GM23338 (cell line): ENCODE measurements around the gene NPW. TPM values are rescaled to one million over a fixed set of nuclear protein-coding genes. Genes with fewer than 3 reads are reported as not detected.
A peak's percentile ranks its signal among the peaks of the same experiment; 100 is the strongest.

Experiments used
- ATAC-seq: fragments of 200-7000 bp; cut with Tn5 transposase; 3 replicates; pipeline ENCODE4 v1.9.1; 2020
- DNase-seq: peaks from one replicate; pipeline ENCODE4 v3.0.0-alpha.2; 2015; ENCODE audit warnings: low spot score
- H2AFZ ChIP-seq: fragments of 200-600 bp; sonication (generic); 2 replicates; pipeline ENCODE4 v1.8.0; 2016; ENCODE audit warnings: antibody characterized with exemption, mild to moderate bottlenecking, moderate library complexity
- H3F3A ChIP-seq: fragments of 200-600 bp; sonication (generic); replicated peaks from 2 replicates; pipeline ENCODE4 v1.8.0; 2017; ENCODE audit warnings: antibody characterized with exemption, mixed run types, low read depth
- H3K27ac ChIP-seq: fragments of 200-600 bp; sonication (generic); 2 replicates; pipeline ENCODE4 v1.6.1; 2016; ENCODE audit warnings: low read depth
- H3K27me3 ChIP-seq: fragments of 200-600 bp; sonication (generic); 2 replicates; pipeline ENCODE4 v1.8.0; 2016; ENCODE audit warnings: mild to moderate bottlenecking, mixed run types, moderate library complexity; ENCODE audit not compliant: insufficient read depth
- H3K36me3 ChIP-seq: fragments of 200-600 bp; sonication (generic); 2 replicates; pipeline ENCODE4 v1.8.0; 2016; ENCODE audit warnings: mild to moderate bottlenecking; ENCODE audit not compliant: insufficient read depth
- H3K4me1 ChIP-seq: fragments of 200-600 bp; sonication (generic); 2 replicates; pipeline ENCODE4 v1.8.0; 2016; ENCODE audit warnings: mild to moderate bottlenecking, moderate library complexity; ENCODE audit not compliant: insufficient read depth
- H3K4me2 ChIP-seq: fragments of 200-600 bp; sonication (generic); 2 replicates; pipeline ENCODE4 v1.7.1; 2017; ENCODE audit warnings: mixed run types
- H3K4me3 ChIP-seq: fragments of 200-600 bp; sonication (generic); 2 replicates; pipeline ENCODE4 v1.6.1; 2016; ENCODE audit warnings: mixed run types
- H3K79me2 ChIP-seq: fragments of 200-600 bp; sonication (generic); replicated peaks from 2 replicates; pipeline ENCODE4 v1.8.0; 2017; ENCODE audit warnings: mild to moderate bottlenecking; ENCODE audit not compliant: insufficient read depth
- H3K9me2 ChIP-seq: fragments of 200-600 bp; sonication (generic); 2 replicates; pipeline ENCODE4 v1.8.0; 2017; ENCODE audit not compliant: insufficient read depth
- H4K20me1 ChIP-seq: fragments of 200-600 bp; sonication (generic); replicated peaks from 2 replicates; pipeline ENCODE4 v1.8.0; 2017; ENCODE audit warnings: mild to moderate bottlenecking; ENCODE audit not compliant: insufficient read depth
- H3K27ac Mint-ChIP-seq: 2 replicates; pipeline ENCODE4 v1.8.0; 2020; ENCODE audit warnings: inconsistent platforms, mild to moderate bottlenecking, moderate library complexity, mixed read lengths
- H3K27me3 Mint-ChIP-seq: 3 replicates; pipeline ENCODE4 v1.8.0; 2022; ENCODE audit warnings: low read depth, mild to moderate bottlenecking, moderate library complexity, mixed read lengths, inconsistent platforms; ENCODE audit not compliant: insufficient read depth, poor library complexity
- H3K36me3 Mint-ChIP-seq: 3 replicates; pipeline ENCODE4 v1.8.0; 2021; ENCODE audit warnings: low read depth, mild to moderate bottlenecking, inconsistent platforms, moderate library complexity, mixed read lengths
- H3K4me1 Mint-ChIP-seq: 3 replicates; pipeline ENCODE4 v1.8.0; 2020; ENCODE audit warnings: mild to moderate bottlenecking, inconsistent platforms, mixed read lengths
- H3K4me3 Mint-ChIP-seq: 3 replicates; pipeline ENCODE4 v1.8.0; 2021; ENCODE audit warnings: moderate library complexity, mild to moderate bottlenecking, inconsistent platforms, mixed read lengths
- H3K9me3 Mint-ChIP-seq: 3 replicates; pipeline ENCODE4 v1.8.0; 2020; ENCODE audit warnings: moderate library complexity, mild to moderate bottlenecking, inconsistent platforms, mixed read lengths
- CREB1 ChIP-seq: fragments of 250-450 bp; sonication (Bioruptor Pico); IDR thresholded peaks from 2 replicates; pipeline ENCODE4 v1.5.0; 2020; ENCODE audit warnings: low read depth, mild to moderate bottlenecking, moderate library complexity
- CTCF ChIP-seq, 2 experiments: fragments of 200-600 bp in 1 of 2; sonication (generic) in 1 of 2; conservative IDR thresholded peaks; 2 replicates each; pipeline versions ENCODE4 v1.5.1 to v1.6.1; 2016 to 2017; ENCODE audit warnings: antibody characterized with exemption in 2 of 2, low read depth in 2 of 2, mild to moderate bottlenecking in 2 of 2, moderate library complexity in 1 of 2
- ETS1 ChIP-seq: IDR thresholded peaks from 2 replicates; pipeline ENCODE4 v1.6.1; 2016; ENCODE audit warnings: antibody characterized with exemption
- EZH2 ChIP-seq: fragments of 200-600 bp; sonication (generic); IDR thresholded peaks from one replicate; pipeline ENCODE4 v1.8.0; 2017; ENCODE audit warnings: antibody characterized with exemption, mild to moderate bottlenecking, low read depth; ENCODE audit not compliant: unreplicated experiment
- EZH2phosphoT487 ChIP-seq: fragments of 200-600 bp; sonication (generic); IDR thresholded peaks from one replicate; pipeline ENCODE4 v1.8.1; 2018; ENCODE audit warnings: antibody characterized with exemption; ENCODE audit not compliant: unreplicated experiment
- JUNB ChIP-seq: IDR thresholded peaks from one replicate; pipeline ENCODE4 v1.6.1; 2016; ENCODE audit warnings: antibody characterized with exemption; ENCODE audit not compliant: unreplicated experiment
- POLR2AphosphoS5 ChIP-seq: IDR thresholded peaks from 2 replicates; pipeline ENCODE4 v1.6.1; 2016; ENCODE audit warnings: antibody characterized with exemption, low read depth
- STAT1 ChIP-seq: IDR thresholded peaks from one replicate; pipeline ENCODE4 v1.6.1; 2016; ENCODE audit warnings: antibody characterized with exemption; ENCODE audit not compliant: unreplicated experiment
- ZNF114 ChIP-seq: fragments of 250-450 bp; sonication (Bioruptor Pico); IDR thresholded peaks from 2 replicates; pipeline ENCODE4 v1.5.0; 2020; ENCODE audit warnings: mild to moderate bottlenecking, moderate library complexity
- ZNF331 ChIP-seq: fragments of 250-450 bp; sonication (Bioruptor Pico); IDR thresholded peaks from 2 replicates; pipeline ENCODE4 v1.5.0; 2020; ENCODE audit warnings: low read depth, mild to moderate bottlenecking, moderate library complexity
- ZNF462 ChIP-seq: fragments of 250-450 bp; sonication (Bioruptor Pico); IDR thresholded peaks from 2 replicates; pipeline ENCODE4 v1.5.0; 2020; ENCODE audit warnings: mild to moderate bottlenecking, moderate library complexity
- polyA plus RNA-seq: library from polyadenylated mRNA; unstranded; fragments of >200 nt; fragmentation: Nextera tagmentation; extraction: Ambion mirVana; gene quantifications from 2 replicates; pipeline ENCODE4 v1.2.1, GENCODE V29; 2016
- total RNA-seq: library from RNA; depleted of rRNA; stranded (reverse); fragments of >200 nt; shearing (Covaris generic); gene quantifications from 2 replicates; pipeline ENCODE4 v1.2.3, GENCODE V29; 2014

NPW gene
- total and polyA plus RNA-seq, 2 experiments from 2014 or later, result 4.5 to 37.6 TPM

- Mint-ChIP-seq H3K9me3 (no peaks in the 10 kb centered on the region), H3K4me1 (peaks cover 8% of the 10 kb centered on the region), H3K4me3 (no peak overlapping the region), H3K27me3 (peaks cover 10% of the 10 kb centered on the region), H3K36me3 (no peaks in the 10 kb centered on the region), H3K27ac (peak overlapping the region; percentile 83; the same call in 1 of the 2 replicates)
- H4K20me1 ChIP-seq, result peaks cover 3% of the 10 kb centered on the region; the same call in 1 of the 2 replicates
- DNase-seq (no peak), ATAC-seq (no peak)
- no peak overlapping the region for H3K27ac ChIP-seq
- no peak overlapping the region for H3K4me3 ChIP-seq
- no peaks in the 10 kb centered on the region for H3K36me3 ChIP-seq
- no peaks in the 10 kb centered on the region for H3K27me3 ChIP-seq
- H3K4me2 ChIP-seq, result no peak overlapping the region
- no peaks in the 10 kb centered on the region for H3F3A ChIP-seq
- H3K4me1 ChIP-seq, result no peaks in the 10 kb centered on the region
- H2AFZ ChIP-seq, result no peak overlapping the region
- H3K79me2 ChIP-seq, result no peaks in the 10 kb centered on the region
- TF ChIP-seq EZH2phosphoT487 (no peak), POLR2AphosphoS5 (peak; percentile 28; the same call in 1 of the 2 replicates)
- no peaks in the 10 kb centered on the region for H3K9me2 ChIP-seq
Measured at GRCh38 chr16:2039274-2040031, 19.9 kb downstream of the NPW start.

- no peak overlapping the region for H3K4me3 ChIP-seq
- H3F3A ChIP-seq, result no peaks in the 10 kb centered on the region
- H3K36me3 ChIP-seq, result no peaks in the 10 kb centered on the region
- Mint-ChIP-seq H3K9me3 (no peaks in the 10 kb centered on the region), H3K36me3 (no peaks in the 10 kb centered on the region), H3K4me1 (peaks cover 8% of the 10 kb centered on the region), H3K27ac (no peak overlapping the region), H3K4me3 (no peak overlapping the region), H3K27me3 (peaks cover 10% of the 10 kb centered on the region)
- no peaks in the 10 kb centered on the region for H3K4me1 ChIP-seq
- H3K27ac ChIP-seq, result no peak overlapping the region
- DNase-seq (no peak), ATAC-seq (no peak)
- H3K27me3 ChIP-seq, result no peaks in the 10 kb centered on the region
- no peaks in the 10 kb centered on the region for H3K79me2 ChIP-seq
- H3K4me2 ChIP-seq, result no peak overlapping the region
- no peaks in the 10 kb centered on the region for H3K9me2 ChIP-seq
- no peak overlapping the region for H2AFZ ChIP-seq
- H4K20me1 ChIP-seq, result peaks cover 3% of the 10 kb centered on the region; the same call in 1 of the 2 replicates
- no peak for TF ChIP-seq JUNB
- no peak for TF ChIP-seq ZNF114 (CRISPR knock-in tag)
- no peak for TF ChIP-seq EZH2phosphoT487
- no peak for TF ChIP-seq ETS1
- no peak for TF ChIP-seq ZNF331 (CRISPR knock-in tag)
- TF ChIP-seq CREB1 (CRISPR knock-in tag), result no peak
- no peak for TF ChIP-seq CTCF (conservative IDR thresholded peaks at IDR 0.05; ENCODE audit: low read depth in 2 of 2)
- no peak for TF ChIP-seq EZH2
- no peak for TF ChIP-seq STAT1
- no peak for TF ChIP-seq ZNF462
Measured at GRCh38 chr16:2040041-2040786, 20.6 kb downstream of the NPW start.
